ENCODE measurements around the gene MOCOS.

Gene MOCOS

GRCh38 chr18:36264283-36264682 lies 77.0 kb downstream of the MOCOS start:
- Histone ChIP-seq H3K27ac (ENCODE audit: low read depth, low read length) (no peak overlapping the region), H3K9me3 (ENCODE audit: control insufficient read depth, insufficient read depth, low read length) (no peaks in the 10 kb centered on the region), H3K79me2 (ENCODE audit: control insufficient read depth, low read length) (no peaks in the 10 kb centered on the region), H3K9me2 (replicated peaks; ENCODE audit: control insufficient read depth, low read length) (no peaks in the 10 kb centered on the region), H3K4me1 (ENCODE audit: control insufficient read depth, low read length) (no peaks in the 10 kb centered on the region), H3K27me3 (ENCODE audit: control insufficient read depth, low read length) (no peaks in the 10 kb centered on the region), H4K20me1 (ENCODE audit: control insufficient read depth, insufficient read depth, low read depth, low read length) (no peaks in the 10 kb centered on the region), H3F3A (ENCODE audit: control insufficient read depth, insufficient read depth) (no peaks in the 10 kb centered on the region), H3K36me3 (ENCODE audit: control insufficient read depth, low read length) (no peaks in the 10 kb centered on the region), H3K4me3 (ENCODE audit: low read length) (no peak overlapping the region), H3K4me2 (ENCODE audit: low read length) (no peak overlapping the region)
- TF ChIP-seq EZH2phosphoT487 (IDR thresholded peaks at IDR 0.05; ENCODE audit: borderline replicate concordance, low read length) = no peak
- TF ChIP-seq, protein P1, sequence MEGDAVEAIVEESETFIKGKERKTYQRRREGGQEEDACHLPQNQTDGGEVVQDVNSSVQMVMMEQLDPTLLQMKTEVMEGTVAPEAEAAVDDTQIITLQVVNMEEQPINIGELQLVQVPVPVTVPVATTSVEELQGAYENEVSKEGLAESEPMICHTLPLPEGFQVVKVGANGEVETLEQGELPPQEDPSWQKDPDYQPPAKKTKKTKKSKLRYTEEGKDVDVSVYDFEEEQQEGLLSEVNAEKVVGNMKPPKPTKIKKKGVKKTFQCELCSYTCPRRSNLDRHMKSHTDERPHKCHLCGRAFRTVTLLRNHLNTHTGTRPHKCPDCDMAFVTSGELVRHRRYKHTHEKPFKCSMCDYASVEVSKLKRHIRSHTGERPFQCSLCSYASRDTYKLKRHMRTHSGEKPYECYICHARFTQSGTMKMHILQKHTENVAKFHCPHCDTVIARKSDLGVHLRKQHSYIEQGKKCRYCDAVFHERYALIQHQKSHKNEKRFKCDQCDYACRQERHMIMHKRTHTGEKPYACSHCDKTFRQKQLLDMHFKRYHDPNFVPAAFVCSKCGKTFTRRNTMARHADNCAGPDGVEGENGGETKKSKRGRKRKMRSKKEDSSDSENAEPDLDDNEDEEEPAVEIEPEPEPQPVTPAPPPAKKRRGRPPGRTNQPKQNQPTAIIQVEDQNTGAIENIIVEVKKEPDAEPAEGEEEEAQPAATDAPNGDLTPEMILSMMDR (IDR thresholded peaks at IDR 0.05; ENCODE audit: low read depth, low read length, poor library complexity, severe bottlenecking) = no peak

GRCh38 chr18:36265015-36265414 lies 77.7 kb downstream of the MOCOS start:
- Histone ChIP-seq H3K79me2 (ENCODE audit: control insufficient read depth, low read length) (no peaks in the 10 kb centered on the region), H3K36me3 (ENCODE audit: control insufficient read depth, low read length) (no peaks in the 10 kb centered on the region), H3K27ac (ENCODE audit: low read depth, low read length) (no peak overlapping the region), H4K20me1 (ENCODE audit: control insufficient read depth, insufficient read depth, low read depth, low read length) (no peaks in the 10 kb centered on the region), H3K4me3 (ENCODE audit: low read length) (no peak overlapping the region), H3K9me2 (replicated peaks; ENCODE audit: control insufficient read depth, low read length) (no peaks in the 10 kb centered on the region), H3K4me1 (ENCODE audit: control insufficient read depth, low read length) (no peaks in the 10 kb centered on the region), H3K9me3 (ENCODE audit: control insufficient read depth, insufficient read depth, low read length) (no peaks in the 10 kb centered on the region), H3F3A (ENCODE audit: control insufficient read depth, insufficient read depth) (no peaks in the 10 kb centered on the region), H3K4me2 (ENCODE audit: low read length) (no peak overlapping the region), H3K27me3 (ENCODE audit: control insufficient read depth, low read length) (no peaks in the 10 kb centered on the region)
- TF ChIP-seq, protein P1 (IDR thresholded peaks at IDR 0.05; ENCODE audit: low read depth, low read length, poor library complexity, severe bottlenecking) = no peak
- TF ChIP-seq EZH2phosphoT487 (IDR thresholded peaks at IDR 0.05; ENCODE audit: borderline replicate concordance, low read length) = no peak

GRCh38 chr18:36269157-36269556 lies 81.9 kb downstream of the MOCOS start:
- Histone ChIP-seq H3K4me3 (ENCODE audit: low read length) (no peak overlapping the region), H4K20me1 (ENCODE audit: control insufficient read depth, insufficient read depth, low read depth, low read length) (no peaks in the 10 kb centered on the region), H3F3A (ENCODE audit: control insufficient read depth, insufficient read depth) (no peaks in the 10 kb centered on the region), H3K4me2 (ENCODE audit: low read length) (no peak overlapping the region), H3K9me3 (ENCODE audit: control insufficient read depth, insufficient read depth, low read length) (no peaks in the 10 kb centered on the region), H3K4me1 (ENCODE audit: control insufficient read depth, low read length) (no peaks in the 10 kb centered on the region), H3K27ac (ENCODE audit: low read depth, low read length) (no peak overlapping the region), H3K36me3 (ENCODE audit: control insufficient read depth, low read length) (no peaks in the 10 kb centered on the region), H3K9me2 (replicated peaks; ENCODE audit: control insufficient read depth, low read length) (no peaks in the 10 kb centered on the region), H3K79me2 (ENCODE audit: control insufficient read depth, low read length) (no peaks in the 10 kb centered on the region), H3K27me3 (ENCODE audit: control insufficient read depth, low read length) (no peaks in the 10 kb centered on the region)
- TF ChIP-seq, protein P1 (IDR thresholded peaks at IDR 0.05; ENCODE audit: low read depth, low read length, poor library complexity, severe bottlenecking) = no peak
- no peak for TF ChIP-seq EZH2phosphoT487 (IDR thresholded peaks at IDR 0.05; ENCODE audit: borderline replicate concordance, low read length)

DNA sequence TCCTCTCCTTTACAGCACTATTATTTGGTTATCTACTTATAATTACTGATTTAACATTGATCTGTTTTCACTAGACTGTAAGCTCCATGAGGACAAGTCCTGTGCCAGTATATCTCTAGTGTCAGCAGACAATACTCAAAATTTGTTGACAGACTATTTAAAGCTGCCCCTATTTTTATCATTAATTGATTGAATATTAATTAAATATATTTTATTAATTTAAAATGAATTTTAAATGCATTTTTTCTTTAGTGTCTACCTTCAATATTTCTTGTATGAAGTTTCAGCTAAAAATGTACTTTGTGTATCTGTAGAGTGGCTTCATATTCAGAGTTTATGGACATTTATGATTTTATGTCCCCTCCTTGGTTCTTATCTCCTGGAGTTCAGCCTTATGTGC lies 83.9 kb downstream of the MOCOS start:
- Histone ChIP-seq H3K4me1 (ENCODE audit: control insufficient read depth, low read length) (no peaks in the 10 kb centered on the region), H3K4me2 (ENCODE audit: low read length) (no peak overlapping the region), H3K9me3 (ENCODE audit: control insufficient read depth, insufficient read depth, low read length) (no peaks in the 10 kb centered on the region), H3K27me3 (ENCODE audit: control insufficient read depth, low read length) (no peaks in the 10 kb centered on the region), H3K27ac (ENCODE audit: low read depth, low read length) (no peak overlapping the region), H3K79me2 (ENCODE audit: control insufficient read depth, low read length) (no peaks in the 10 kb centered on the region), H3K9me2 (replicated peaks; ENCODE audit: control insufficient read depth, low read length) (no peaks in the 10 kb centered on the region), H3K4me3 (ENCODE audit: low read length) (no peak overlapping the region), H3F3A (ENCODE audit: control insufficient read depth, insufficient read depth) (no peaks in the 10 kb centered on the region), H4K20me1 (ENCODE audit: control insufficient read depth, insufficient read depth, low read depth, low read length) (no peaks in the 10 kb centered on the region), H3K36me3 (ENCODE audit: control insufficient read depth, low read length) (no peaks in the 10 kb centered on the region)
- no peak for TF ChIP-seq EZH2phosphoT487 (IDR thresholded peaks at IDR 0.05; ENCODE audit: borderline replicate concordance, low read length)
- TF ChIP-seq, protein P1 (IDR thresholded peaks at IDR 0.05; ENCODE audit: low read depth, low read length, poor library complexity, severe bottlenecking) = no peak
